Astrocyte (in vitro differentiated cells and primary cell): Measurements from ENCODE around the gene LMX1A. TPM values are rescaled to one million over a fixed set of nuclear protein-coding genes. Genes with fewer than 3 reads are reported as not detected.

Experiments
- DNase-seq: peaks from one replicate; pipeline ENCODE4 v3.0.0-alpha.2; 2010; ENCODE audit warnings: low read depth
- FAIRE-seq: peaks from 2 replicates; lab custom pipeline; 2011; peaks lifted over from hg19 to GRCh38; lab: Jason Lieb, UNC
- H2AFZ ChIP-seq: 2 replicates; pipeline ENCODE4 v1.6.0; 2012; ENCODE audit warnings: low read depth, low read length, inconsistent platforms
- H3K27ac ChIP-seq: 2 replicates; pipeline ENCODE4 v1.5.1; 2011; ENCODE audit warnings: low read depth, low read length, inconsistent platforms
- H3K27me3 ChIP-seq: 2 replicates; pipeline ENCODE4 v1.6.0; 2011; ENCODE audit warnings: low read length, inconsistent platforms; ENCODE audit not compliant: insufficient read depth
- H3K36me3 ChIP-seq: 2 replicates; pipeline ENCODE4 v1.5.1; 2011; ENCODE audit warnings: low read length, inconsistent platforms; ENCODE audit not compliant: insufficient read depth
- H3K4me1 ChIP-seq: 2 replicates; pipeline ENCODE4 v1.5.1; 2011; ENCODE audit warnings: low read length, inconsistent platforms; ENCODE audit not compliant: insufficient read depth
- H3K4me2 ChIP-seq: 2 replicates; pipeline ENCODE4 v1.6.0; 2012; ENCODE audit warnings: low read length, inconsistent platforms
- H3K4me3 ChIP-seq: 2 replicates; pipeline ENCODE4 v1.5.1; 2011; ENCODE audit warnings: low read depth, mild to moderate bottlenecking, low read length, inconsistent platforms; ENCODE audit not compliant: insufficient read depth
- H3K79me2 ChIP-seq: 2 replicates; pipeline ENCODE4 v1.6.0; 2012; ENCODE audit warnings: mild to moderate bottlenecking, low read length, inconsistent platforms; ENCODE audit not compliant: insufficient read depth
- H3K9ac ChIP-seq: 2 replicates; pipeline ENCODE4 v1.6.0; 2012; ENCODE audit warnings: mild to moderate bottlenecking, low read length, inconsistent platforms
- H3K9me3 ChIP-seq: 2 replicates; pipeline ENCODE4 v1.5.1; 2012; ENCODE audit warnings: low read depth, mild to moderate bottlenecking, low read length, inconsistent platforms; ENCODE audit not compliant: insufficient read depth
- H4K20me1 ChIP-seq: 2 replicates; pipeline ENCODE4 v1.6.0; 2012; ENCODE audit warnings: low read length, inconsistent platforms; ENCODE audit not compliant: insufficient read depth
- H3K27ac Mint-ChIP-seq: one replicate; pipeline ENCODE4 v1.8.0; 2021; ENCODE audit warnings: mild to moderate bottlenecking, mixed read lengths; ENCODE audit not compliant: unreplicated experiment
- H3K27me3 Mint-ChIP-seq: one replicate; pipeline ENCODE4 v1.8.0; 2021; ENCODE audit warnings: low read depth, mixed read lengths; ENCODE audit not compliant: unreplicated experiment
- H3K36me3 Mint-ChIP-seq: one replicate; pipeline ENCODE4 v1.8.0; 2021; ENCODE audit warnings: low read depth, mixed read lengths; ENCODE audit not compliant: unreplicated experiment
- H3K4me1 Mint-ChIP-seq: one replicate; pipeline ENCODE4 v1.8.0; 2021; ENCODE audit warnings: low read depth, mixed read lengths; ENCODE audit not compliant: unreplicated experiment
- H3K4me3 Mint-ChIP-seq: one replicate; pipeline ENCODE4 v1.8.0; 2021; ENCODE audit warnings: mild to moderate bottlenecking, moderate library complexity, mixed read lengths; ENCODE audit not compliant: unreplicated experiment
- H3K9me3 Mint-ChIP-seq: one replicate; pipeline ENCODE4 v1.8.0; 2021; ENCODE audit warnings: mild to moderate bottlenecking, mixed read lengths; ENCODE audit not compliant: unreplicated experiment
- CTCF ChIP-seq: IDR thresholded peaks from 2 replicates; pipeline ENCODE4 v1.5.1; 2011; ENCODE audit warnings: low read depth, mild to moderate bottlenecking, inconsistent platforms, low read length, moderate library complexity; ENCODE audit not compliant: insufficient read depth
- EZH2 ChIP-seq: IDR thresholded peaks from 2 replicates; pipeline ENCODE4 v1.6.1; 2012; ENCODE audit warnings: mild to moderate bottlenecking, low read length, inconsistent platforms; ENCODE audit not compliant: insufficient read depth
- total RNA-seq: library from RNA; stranded (reverse); gene quantifications from 2 replicates; pipeline ENCODE4 v1.2.1, GENCODE V29; 2021

Gene LMX1A
- total RNA-seq, 1 donor from 2014 or later: not detected

- Histone ChIP-seq H3K4me3 (no peak overlapping the region), H3K4me1 (no peaks in the 10 kb centered on the region), H3K79me2 (no peaks in the 10 kb centered on the region), H2AFZ (no peak overlapping the region), H3K36me3 (no peaks in the 10 kb centered on the region), H3K27ac (no peak overlapping the region), H3K27me3 (peaks cover 45% of the 10 kb centered on the region), H4K20me1 (no peaks in the 10 kb centered on the region), H3K9ac (no peak overlapping the region), H3K4me2 (no peak overlapping the region), H3K9me3 (no peaks in the 10 kb centered on the region)
- peaks cover under 1% of the 10 kb centered on the region for H3K4me1 Mint-ChIP-seq
- no peak overlapping the region for H3K4me3 Mint-ChIP-seq
- H3K9me3 Mint-ChIP-seq: peaks cover 2% of the 10 kb centered on the region
- H3K36me3 Mint-ChIP-seq: no peaks in the 10 kb centered on the region
- peaks cover 39% of the 10 kb centered on the region for H3K27me3 Mint-ChIP-seq
- FAIRE-seq (no peak), DNase-seq (no peak)
- no peak overlapping the region for H3K27ac Mint-ChIP-seq
- TF ChIP-seq EZH2 (no peak), CTCF (no peak)
Observed at GRCh38 chr1:165402517-165403111, 46.1 kb upstream of the LMX1A start.

GRCh38 chr1:165397944-165398343 is 41.4 kb upstream of the LMX1A start:
- H3K27ac Mint-ChIP-seq: peak overlapping the region; percentile 83
- H3K4me1 Mint-ChIP-seq: peaks cover 9% of the 10 kb centered on the region
- Histone ChIP-seq H2AFZ (no peak overlapping the region), H3K27ac (no peak overlapping the region), H3K9ac (no peak overlapping the region), H3K4me2 (no peak overlapping the region), H3K4me1 (peaks cover 6% of the 10 kb centered on the region), H3K36me3 (no peaks in the 10 kb centered on the region), H3K9me3 (no peaks in the 10 kb centered on the region), H3K4me3 (no peak overlapping the region), H3K79me2 (no peaks in the 10 kb centered on the region), H3K27me3 (peaks cover 55% of the 10 kb centered on the region), H4K20me1 (no peaks in the 10 kb centered on the region)
- no peak overlapping the region for H3K4me3 Mint-ChIP-seq
- FAIRE-seq: no peak
- peaks cover 40% of the 10 kb centered on the region for H3K27me3 Mint-ChIP-seq
- DNase-seq: peak; percentile 10
- no peaks in the 10 kb centered on the region for H3K36me3 Mint-ChIP-seq
- TF ChIP-seq CTCF (no peak), EZH2 (no peak)
- H3K9me3 Mint-ChIP-seq: peaks cover 2% of the 10 kb centered on the region

- no peak overlapping the region for H3K4me3 Mint-ChIP-seq
- no peak overlapping the region for H3K4me3 ChIP-seq
- no peak overlapping the region for H3K4me2 ChIP-seq
- peaks cover 64% of the 10 kb centered on the region for H3K27me3 ChIP-seq
- H3K9ac ChIP-seq: no peak overlapping the region
- H3K36me3 ChIP-seq: no peaks in the 10 kb centered on the region
- H3K27ac Mint-ChIP-seq: no peak overlapping the region
- no peak overlapping the region for H2AFZ ChIP-seq
- H3K9me3 Mint-ChIP-seq: peaks cover 2% of the 10 kb centered on the region
- peaks cover 6% of the 10 kb centered on the region for H3K4me1 ChIP-seq
- TF ChIP-seq EZH2 (no peak), CTCF (no peak)
- no peaks in the 10 kb centered on the region for H3K9me3 ChIP-seq
- FAIRE-seq: no peak
- no peaks in the 10 kb centered on the region for H3K79me2 ChIP-seq
- H3K4me1 Mint-ChIP-seq: peaks cover 9% of the 10 kb centered on the region
- no peaks in the 10 kb centered on the region for H3K36me3 Mint-ChIP-seq
- H3K27ac ChIP-seq: no peak overlapping the region
- H4K20me1 ChIP-seq: peaks cover 4% of the 10 kb centered on the region
- DNase-seq: no peak
- peaks cover 61% of the 10 kb centered on the region for H3K27me3 Mint-ChIP-seq
Observed at GRCh38 chr1:165395901-165396300, 39.4 kb upstream of the LMX1A start.
